RWPE2 (cell line): ENCODE measurements around the gene SMIM13.

ENCODE experiments used
- ATAC-seq: fragments of 200-7000 bp; cut with Tn5 transposase; 3 replicates; pipeline ENCODE4 v1.9.1; 2021; ENCODE audit warnings: low read depth
- DNase-seq: peaks from one replicate; pipeline ENCODE4 v3.0.0-alpha.2; 2020; ENCODE audit warnings: low spot score
- H3K27ac ChIP-seq: fragments of 450-650 bp; 2 replicates; pipeline ENCODE4 v1.5.1; 2017; ENCODE audit warnings: mild to moderate bottlenecking; ENCODE audit not compliant: poor library complexity, severe bottlenecking
- H3K27me3 ChIP-seq: fragments of 250-450 bp; sonication (Bioruptor Pico); 2 replicates; pipeline ENCODE4 v1.5.1; 2021; ENCODE audit warnings: mild to moderate bottlenecking, moderate library complexity; ENCODE audit not compliant: insufficient read depth, poor library complexity, severe bottlenecking
- H3K36me3 ChIP-seq: fragments of 250-450 bp; sonication (Bioruptor Pico); 2 replicates; pipeline ENCODE4 v1.5.1; 2020; ENCODE audit warnings: low read depth, mild to moderate bottlenecking, moderate library complexity
- H3K4me1 ChIP-seq: fragments of 250-450 bp; sonication (Bioruptor Pico); 2 replicates; pipeline ENCODE4 v1.5.1; 2021; ENCODE audit warnings: mild to moderate bottlenecking, moderate library complexity; ENCODE audit not compliant: insufficient read depth, poor library complexity, severe bottlenecking
- H3K4me3 ChIP-seq: fragments of 250-450 bp; sonication (Bioruptor Pico); 2 replicates; pipeline ENCODE4 v1.5.1; 2021; ENCODE audit warnings: mild to moderate bottlenecking, moderate library complexity; ENCODE audit not compliant: severe bottlenecking
- H3K9me3 ChIP-seq: fragments of 250-450 bp; sonication (Bioruptor Pico); 2 replicates; pipeline ENCODE4 v1.5.1; 2021; ENCODE audit warnings: mild to moderate bottlenecking, moderate library complexity; ENCODE audit not compliant: severe bottlenecking
- TF ChIP-seq, protein P1 (sequence below): fragments of 450-650 bp; IDR thresholded peaks from one replicate; pipeline ENCODE4 v1.5.1; 2017; ENCODE audit warnings: mild to moderate bottlenecking, moderate library complexity; ENCODE audit not compliant: poor library complexity, severe bottlenecking

Gene SMIM13

DNA sequence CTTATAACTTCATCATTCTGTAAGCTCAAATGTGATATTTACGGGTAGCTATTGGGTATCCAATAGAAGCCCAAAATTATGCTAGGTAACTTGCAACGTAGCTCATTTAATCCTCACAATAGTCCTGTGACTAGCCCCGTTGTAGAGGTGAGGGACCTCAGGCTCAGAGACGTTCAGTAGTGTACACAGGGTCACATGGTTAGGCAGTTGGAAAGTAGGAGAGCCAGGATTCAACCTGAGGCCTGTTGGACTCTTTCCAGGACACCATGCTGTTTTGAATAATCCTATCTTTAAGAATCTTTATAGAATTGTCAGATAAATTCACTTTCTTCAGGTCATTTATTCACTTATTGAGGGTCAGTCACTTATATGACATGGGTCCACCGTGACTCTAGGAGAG lies 40.3 kb upstream of the SMIM13 start:
- no peak for DNase-seq
- Histone ChIP-seq H3K27me3 (no peaks in the 10 kb centered on the region), H3K9me3 (no peaks in the 10 kb centered on the region), H3K36me3 (no peaks in the 10 kb centered on the region), H3K4me3 (no peak overlapping the region), H3K4me1 (no peaks in the 10 kb centered on the region), H3K27ac (no peak overlapping the region)
- ATAC-seq = no peak
- TF ChIP-seq, protein P1, sequence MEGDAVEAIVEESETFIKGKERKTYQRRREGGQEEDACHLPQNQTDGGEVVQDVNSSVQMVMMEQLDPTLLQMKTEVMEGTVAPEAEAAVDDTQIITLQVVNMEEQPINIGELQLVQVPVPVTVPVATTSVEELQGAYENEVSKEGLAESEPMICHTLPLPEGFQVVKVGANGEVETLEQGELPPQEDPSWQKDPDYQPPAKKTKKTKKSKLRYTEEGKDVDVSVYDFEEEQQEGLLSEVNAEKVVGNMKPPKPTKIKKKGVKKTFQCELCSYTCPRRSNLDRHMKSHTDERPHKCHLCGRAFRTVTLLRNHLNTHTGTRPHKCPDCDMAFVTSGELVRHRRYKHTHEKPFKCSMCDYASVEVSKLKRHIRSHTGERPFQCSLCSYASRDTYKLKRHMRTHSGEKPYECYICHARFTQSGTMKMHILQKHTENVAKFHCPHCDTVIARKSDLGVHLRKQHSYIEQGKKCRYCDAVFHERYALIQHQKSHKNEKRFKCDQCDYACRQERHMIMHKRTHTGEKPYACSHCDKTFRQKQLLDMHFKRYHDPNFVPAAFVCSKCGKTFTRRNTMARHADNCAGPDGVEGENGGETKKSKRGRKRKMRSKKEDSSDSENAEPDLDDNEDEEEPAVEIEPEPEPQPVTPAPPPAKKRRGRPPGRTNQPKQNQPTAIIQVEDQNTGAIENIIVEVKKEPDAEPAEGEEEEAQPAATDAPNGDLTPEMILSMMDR = no peak

DNA sequence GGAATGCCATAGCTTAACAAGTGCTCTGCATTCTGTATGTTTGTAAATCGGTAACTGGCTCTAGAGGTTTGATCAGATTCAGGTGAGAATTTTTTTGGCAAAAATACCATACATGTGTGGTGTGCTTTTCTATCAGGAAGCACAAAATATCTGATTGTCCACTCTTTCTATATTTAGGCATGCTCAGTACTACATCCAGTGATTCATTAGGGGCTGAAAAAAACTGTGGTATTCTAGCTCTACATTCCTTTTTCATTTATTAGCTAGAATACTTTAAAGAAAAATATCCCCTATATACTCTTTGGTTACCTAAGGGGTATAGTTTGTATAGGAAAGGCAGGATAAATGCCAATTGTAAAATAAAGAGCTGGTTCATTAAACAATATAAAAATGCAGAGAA lies 38.9 kb upstream of the SMIM13 start:
- Histone ChIP-seq H3K4me3 (no peak overlapping the region), H3K9me3 (no peaks in the 10 kb centered on the region), H3K4me1 (no peaks in the 10 kb centered on the region), H3K36me3 (no peaks in the 10 kb centered on the region), H3K27ac (no peak overlapping the region), H3K27me3 (no peaks in the 10 kb centered on the region)
- DNase-seq (no peak), ATAC-seq (no peak)
- TF ChIP-seq, protein P1 = no peak

DNA sequence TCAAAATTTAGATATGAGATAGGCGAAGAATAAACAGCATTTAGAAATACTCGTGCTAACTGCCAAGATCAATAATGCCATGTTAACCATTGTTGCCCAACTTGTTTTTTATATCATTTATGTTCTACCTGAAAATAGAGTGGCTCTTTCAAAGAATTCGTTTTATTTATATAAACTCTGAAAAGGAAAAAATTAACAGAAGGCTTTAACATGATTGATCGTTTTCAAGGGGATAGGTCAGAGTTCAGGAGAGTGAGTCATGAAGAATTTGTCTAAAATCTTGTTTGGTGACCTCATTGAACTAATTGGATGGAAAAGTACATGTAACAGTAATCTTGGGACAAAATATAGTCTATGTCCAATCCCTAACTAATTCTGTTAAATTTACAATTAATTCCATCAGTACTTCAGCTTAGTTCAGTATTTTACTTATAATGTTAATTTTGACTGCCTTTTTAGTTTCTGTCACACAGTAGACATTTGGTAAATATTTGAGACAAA lies 38.5 kb upstream of the SMIM13 start:
- Histone ChIP-seq H3K4me1 (no peaks in the 10 kb centered on the region), H3K27me3 (no peaks in the 10 kb centered on the region), H3K4me3 (no peak overlapping the region), H3K27ac (no peak overlapping the region), H3K36me3 (no peaks in the 10 kb centered on the region), H3K9me3 (no peaks in the 10 kb centered on the region)
- ATAC-seq = no peak
- DNase-seq = no peak
- TF ChIP-seq, protein P1 = no peak

DNA sequence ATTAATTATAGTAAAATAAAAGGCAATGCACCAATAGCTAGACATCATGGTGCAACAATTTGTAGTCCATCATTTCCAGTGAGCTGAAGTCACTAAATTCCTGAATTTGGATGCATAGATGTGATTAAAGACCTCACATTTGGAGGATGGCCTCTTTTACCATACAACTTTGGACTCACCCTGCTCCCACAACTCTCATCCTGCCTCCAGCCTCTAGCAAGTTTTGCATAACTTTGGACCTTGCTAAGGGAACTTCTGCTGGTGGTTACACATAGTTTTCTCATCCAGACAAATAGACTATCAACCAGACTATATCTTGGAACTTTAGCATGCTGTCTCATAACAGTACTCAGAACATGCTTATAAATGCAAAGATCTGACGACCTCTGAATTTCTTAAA lies 36.8 kb upstream of the SMIM13 start:
- H3K36me3 ChIP-seq = no peaks in the 10 kb centered on the region

DNA sequence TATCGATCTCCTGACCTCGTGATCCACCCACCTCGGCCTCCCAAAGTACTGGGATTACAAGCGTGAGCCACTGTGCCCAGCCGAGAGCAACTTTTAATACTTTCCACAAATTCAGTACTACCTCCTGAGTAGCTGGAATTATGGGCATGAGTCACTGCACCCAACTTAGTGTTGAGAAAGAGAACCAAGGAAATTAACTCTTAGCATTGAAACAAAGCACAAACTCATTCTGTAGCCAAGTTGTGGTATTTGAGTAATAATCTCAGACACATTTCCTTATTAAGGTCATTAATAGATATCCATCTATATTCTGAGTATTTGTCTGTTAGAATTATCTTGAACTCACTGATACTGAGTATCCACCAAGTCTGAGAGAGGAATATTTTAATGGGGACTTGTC lies 35.2 kb upstream of the SMIM13 start:
- no peak overlapping the region for H3K4me3 ChIP-seq
- H3K36me3 ChIP-seq = no peaks in the 10 kb centered on the region
- DNase-seq = no peak
- no peaks in the 10 kb centered on the region for H3K9me3 ChIP-seq
- H3K27me3 ChIP-seq = no peaks in the 10 kb centered on the region
- H3K4me1 ChIP-seq = no peaks in the 10 kb centered on the region
- TF ChIP-seq, protein P1 = no peak
- no peak for ATAC-seq
- no peak overlapping the region for H3K27ac ChIP-seq

More for the DNA sequence above, 36.8 kb upstream of the SMIM13 start:
- Histone ChIP-seq H3K4me3 (no peak overlapping the region), H3K27ac (no peak overlapping the region), H3K27me3 (no peaks in the 10 kb centered on the region), H3K4me1 (no peaks in the 10 kb centered on the region), H3K9me3 (no peaks in the 10 kb centered on the region)
- TF ChIP-seq, protein P1 = no peak
- DNase-seq (no peak), ATAC-seq (no peak)
